ENCODE measurements around the gene TMCC2.

DNA sequence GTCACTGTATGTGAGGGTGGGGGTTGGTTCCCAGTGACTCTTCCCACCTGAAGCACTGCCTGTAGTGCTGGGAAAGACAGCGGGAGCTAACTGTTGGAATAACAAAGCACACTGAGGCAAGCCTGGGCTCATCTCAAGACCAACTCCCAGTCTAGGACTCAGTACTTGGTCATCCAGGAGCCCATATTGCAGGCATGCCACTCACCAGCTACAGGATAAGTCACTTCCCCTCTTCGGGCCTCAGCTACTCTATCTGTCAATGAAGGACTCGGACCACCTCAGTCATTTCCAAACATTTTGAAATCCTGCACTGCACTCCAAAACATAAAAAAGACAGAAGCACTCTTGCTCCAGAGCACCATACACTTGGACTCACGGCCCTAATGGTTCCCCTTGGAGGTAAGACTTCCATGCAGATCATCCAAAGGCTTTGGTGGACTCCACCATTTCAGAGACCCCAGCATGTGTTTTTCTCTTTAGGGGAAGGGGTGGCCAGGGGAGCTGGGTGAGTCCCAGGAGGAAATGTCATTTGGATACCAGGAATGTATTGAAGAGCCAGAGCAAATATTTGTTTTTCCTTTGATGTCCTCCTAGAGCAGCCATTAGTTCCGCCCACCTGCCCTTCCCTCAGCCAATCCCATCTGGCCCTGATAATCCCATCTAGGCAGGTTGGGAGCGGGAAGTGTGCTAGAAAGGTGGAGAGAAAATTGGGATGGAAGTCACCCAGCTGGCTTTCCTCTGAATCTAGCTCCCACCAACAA lies 90.7 kb downstream of the TMCC2 start:
- no peak for TF ChIP-seq GATA1 (IDR thresholded peaks at IDR 0.05; ENCODE audit: low read depth, low read length)
- no peak for TF ChIP-seq POLR2A (IDR thresholded peaks at IDR 0.05; ENCODE audit: low read length)
